Activated T-helper 17 cell treated with anti-CD3 and anti-CD28 coated beads, Interleukin-2, amount 50 U/mL, for 72 hours (primary cell): Measurements from ENCODE around the gene PLA2G2F. TPM values are rescaled to one million over a fixed set of nuclear protein-coding genes. Genes with fewer than 3 reads are reported as not detected.

Experiments
- ATAC-seq: fragments of 150-1000 bp; cut with Tn5 transposase; replicated peaks from 2 replicates; pipeline ENCODE4 v1.10.0; 2021; ENCODE audit warnings: mild to moderate bottlenecking, moderate library complexity
- H3K27ac Mint-ChIP-seq: one replicate; pipeline ENCODE4 v1.8.0; 2022; ENCODE audit warnings: mixed read lengths
- H3K27me3 Mint-ChIP-seq: one replicate; pipeline ENCODE4 v1.8.0; 2022; ENCODE audit warnings: mixed read lengths
- H3K36me3 Mint-ChIP-seq: one replicate; pipeline ENCODE4 v1.8.0; 2022; ENCODE audit warnings: low read depth, mild to moderate bottlenecking, mixed read lengths
- H3K4me1 Mint-ChIP-seq: one replicate; pipeline ENCODE4 v1.8.0; 2022; ENCODE audit warnings: mixed read lengths
- H3K4me3 Mint-ChIP-seq: one replicate; pipeline ENCODE4 v1.8.0; 2022; ENCODE audit warnings: mild to moderate bottlenecking, mixed read lengths
- H3K9me3 Mint-ChIP-seq: one replicate; pipeline ENCODE4 v1.8.0; 2022; ENCODE audit warnings: mixed read lengths
- total RNA-seq, 2 donors: library from RNA; stranded (reverse); gene quantifications; one replicate each; pipeline ENCODE4 v1.2.3, GENCODE V29; 2022

The PLA2G2F gene
- total RNA-seq, 2 donors from 2014 or later: not detected

DNA sequence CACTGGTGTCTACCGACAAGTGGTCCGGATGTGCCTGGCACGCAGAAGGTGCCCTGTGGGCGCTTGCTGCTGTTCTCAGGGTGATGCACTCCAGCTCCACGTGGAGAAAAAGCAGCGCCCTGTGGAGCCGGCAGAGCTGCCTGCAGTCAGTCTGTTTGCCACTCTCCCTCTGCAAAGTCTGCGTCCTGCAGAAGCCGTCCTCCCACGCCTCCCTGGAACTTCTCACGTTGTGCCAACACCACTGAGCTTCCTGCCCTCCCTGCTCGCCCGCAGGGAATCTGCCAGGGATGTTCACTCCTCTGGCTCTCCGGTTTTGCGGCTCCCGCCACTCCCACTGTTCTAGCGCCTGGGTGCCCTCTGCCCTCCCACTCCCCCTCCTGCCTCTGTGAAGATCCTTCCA is 26.9 kb downstream of the PLA2G2F start:
- no peaks in the 10 kb centered on the region for H3K4me1 Mint-ChIP-seq
- ATAC-seq: no peak
- H3K4me3 Mint-ChIP-seq: no peak overlapping the region
- H3K27ac Mint-ChIP-seq: no peak overlapping the region
- no peaks in the 10 kb centered on the region for H3K36me3 Mint-ChIP-seq
- peaks cover 15% of the 10 kb centered on the region for H3K9me3 Mint-ChIP-seq
- peaks cover 6% of the 10 kb centered on the region for H3K27me3 Mint-ChIP-seq

DNA sequence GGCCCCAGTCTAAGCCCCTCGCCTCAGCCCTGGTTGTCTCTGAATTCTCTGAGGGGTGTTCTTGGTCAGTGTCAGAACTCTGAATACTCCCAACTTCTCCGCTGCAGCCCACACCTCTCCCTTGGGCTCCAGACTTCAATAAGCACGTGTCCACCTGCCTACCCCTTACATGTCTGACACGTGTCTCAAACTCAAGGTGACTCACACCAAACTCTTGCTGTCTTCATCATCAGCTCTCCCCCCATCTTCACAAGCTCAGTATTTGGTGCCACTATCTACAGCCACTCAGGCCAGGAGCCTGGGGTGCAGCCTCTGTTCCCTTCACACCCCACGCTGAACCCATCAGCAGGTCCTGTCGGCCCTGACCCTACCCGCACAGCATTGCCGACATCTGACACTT is 28.0 kb downstream of the PLA2G2F start:
- no peak overlapping the region for H3K27ac Mint-ChIP-seq
- H3K9me3 Mint-ChIP-seq: peaks cover 15% of the 10 kb centered on the region
- ATAC-seq: no peak
- H3K27me3 Mint-ChIP-seq: peaks cover 6% of the 10 kb centered on the region
- H3K4me3 Mint-ChIP-seq: no peak overlapping the region
- peaks cover under 1% of the 10 kb centered on the region for H3K4me1 Mint-ChIP-seq
- no peaks in the 10 kb centered on the region for H3K36me3 Mint-ChIP-seq

DNA sequence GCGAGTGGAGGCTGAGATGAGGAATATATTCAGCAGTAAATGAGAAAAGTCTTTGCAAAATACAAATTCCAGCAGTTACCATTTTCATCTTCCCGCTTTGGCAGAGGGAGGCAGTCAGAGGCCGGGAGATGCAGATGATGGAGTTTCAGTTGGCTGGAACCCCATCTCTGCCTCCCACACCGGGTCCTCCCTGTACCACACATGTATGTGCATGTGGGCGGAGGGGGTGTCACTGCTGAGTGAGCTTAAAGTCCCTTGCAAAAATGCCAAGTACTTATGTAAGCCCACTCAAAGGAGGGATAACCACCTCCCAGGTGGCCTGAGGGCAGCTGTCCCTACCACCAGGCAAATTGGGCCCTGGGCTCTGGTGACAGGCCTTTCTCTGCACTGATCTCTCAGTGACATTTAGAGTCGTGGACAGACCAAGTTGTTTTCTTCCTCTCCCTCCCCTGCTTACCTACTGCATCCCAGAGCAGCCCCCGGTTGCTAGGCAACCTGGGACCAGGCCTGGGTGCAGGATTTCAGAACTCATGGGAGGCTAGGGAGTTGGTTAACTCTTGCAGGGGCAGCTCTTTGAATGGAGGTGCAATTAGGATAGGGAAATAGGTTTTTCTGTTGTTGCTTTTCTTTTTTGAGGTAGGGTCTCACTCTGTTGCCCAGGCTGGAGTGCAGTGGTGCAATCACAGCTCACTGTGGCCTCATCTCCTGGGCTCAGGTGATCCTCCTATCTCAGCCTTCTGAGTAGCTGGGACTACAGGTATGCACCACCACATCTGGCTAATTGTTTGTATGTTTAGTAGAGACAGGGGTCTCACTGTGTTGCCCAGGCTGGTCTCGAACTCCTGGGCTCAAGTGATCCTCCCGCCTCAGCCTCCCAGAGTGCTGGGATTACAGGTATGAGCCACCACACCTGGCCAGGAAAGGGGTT is 29.7 kb downstream of the PLA2G2F start:
- H3K27ac Mint-ChIP-seq: no peak overlapping the region
- H3K27me3 Mint-ChIP-seq: peaks cover 6% of the 10 kb centered on the region
- ATAC-seq: no peak
- H3K9me3 Mint-ChIP-seq: peaks cover 9% of the 10 kb centered on the region
- H3K4me1 Mint-ChIP-seq: peaks cover 6% of the 10 kb centered on the region
- H3K4me3 Mint-ChIP-seq: no peak overlapping the region
- H3K36me3 Mint-ChIP-seq: no peaks in the 10 kb centered on the region

DNA sequence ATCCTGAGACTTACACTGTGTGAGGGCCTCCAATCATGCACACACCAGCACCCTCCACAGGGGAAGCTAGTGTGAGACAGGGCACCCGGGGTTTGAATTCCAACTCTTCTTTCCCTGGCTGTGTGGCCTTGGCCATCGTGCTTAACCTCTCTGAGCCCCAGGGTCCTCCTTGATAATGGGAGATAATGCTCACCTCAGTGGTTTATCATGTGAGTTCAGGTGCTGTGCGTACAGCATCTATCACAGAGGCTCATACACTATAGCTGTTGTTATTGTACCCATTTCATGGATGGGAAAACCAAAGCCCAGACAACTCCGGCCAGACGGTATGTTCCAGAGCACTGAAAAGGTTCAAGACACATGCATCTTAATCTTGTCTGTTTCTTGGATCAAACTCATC is 30.8 kb downstream of the PLA2G2F start:
- ATAC-seq: no peak
- no peaks in the 10 kb centered on the region for H3K36me3 Mint-ChIP-seq
- H3K4me3 Mint-ChIP-seq: no peak overlapping the region
- H3K4me1 Mint-ChIP-seq: peaks cover 8% of the 10 kb centered on the region
- H3K27me3 Mint-ChIP-seq: peaks cover 6% of the 10 kb centered on the region
- H3K9me3 Mint-ChIP-seq: peaks cover 5% of the 10 kb centered on the region
- no peak overlapping the region for H3K27ac Mint-ChIP-seq

DNA sequence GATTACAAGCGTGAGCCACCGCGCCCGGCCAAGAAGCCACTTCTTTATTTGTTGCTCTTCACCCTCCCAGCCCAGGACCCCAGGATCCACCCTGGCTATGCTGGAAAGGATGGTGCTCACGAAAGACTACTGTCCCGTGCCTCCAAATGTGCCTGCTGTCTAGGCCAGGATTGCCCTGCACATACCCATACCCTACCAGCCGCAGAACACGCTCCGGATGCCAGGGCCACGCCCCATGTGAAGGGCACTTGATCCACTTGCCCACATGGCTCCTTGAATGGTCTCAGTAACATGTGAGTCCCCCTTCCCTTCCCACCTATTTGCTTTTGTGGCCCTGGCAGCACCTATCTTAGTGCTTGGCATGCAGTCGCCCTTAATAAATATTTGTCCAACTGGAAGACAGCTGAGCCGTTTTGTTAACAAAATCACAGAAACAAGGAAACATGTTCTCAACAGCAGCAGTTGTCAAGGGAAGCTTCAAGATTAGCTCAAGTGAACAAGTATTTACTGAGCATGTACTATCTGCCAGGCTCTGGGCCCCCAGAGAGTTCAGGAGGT is 33.0 kb downstream of the PLA2G2F start:
- Mint-ChIP-seq H3K27ac (no peak overlapping the region), H3K36me3 (no peaks in the 10 kb centered on the region), H3K4me1 (peaks cover 11% of the 10 kb centered on the region), H3K27me3 (peaks cover 3% of the 10 kb centered on the region), H3K9me3 (no peaks in the 10 kb centered on the region), H3K4me3 (no peak overlapping the region)
- no peak for ATAC-seq

DNA sequence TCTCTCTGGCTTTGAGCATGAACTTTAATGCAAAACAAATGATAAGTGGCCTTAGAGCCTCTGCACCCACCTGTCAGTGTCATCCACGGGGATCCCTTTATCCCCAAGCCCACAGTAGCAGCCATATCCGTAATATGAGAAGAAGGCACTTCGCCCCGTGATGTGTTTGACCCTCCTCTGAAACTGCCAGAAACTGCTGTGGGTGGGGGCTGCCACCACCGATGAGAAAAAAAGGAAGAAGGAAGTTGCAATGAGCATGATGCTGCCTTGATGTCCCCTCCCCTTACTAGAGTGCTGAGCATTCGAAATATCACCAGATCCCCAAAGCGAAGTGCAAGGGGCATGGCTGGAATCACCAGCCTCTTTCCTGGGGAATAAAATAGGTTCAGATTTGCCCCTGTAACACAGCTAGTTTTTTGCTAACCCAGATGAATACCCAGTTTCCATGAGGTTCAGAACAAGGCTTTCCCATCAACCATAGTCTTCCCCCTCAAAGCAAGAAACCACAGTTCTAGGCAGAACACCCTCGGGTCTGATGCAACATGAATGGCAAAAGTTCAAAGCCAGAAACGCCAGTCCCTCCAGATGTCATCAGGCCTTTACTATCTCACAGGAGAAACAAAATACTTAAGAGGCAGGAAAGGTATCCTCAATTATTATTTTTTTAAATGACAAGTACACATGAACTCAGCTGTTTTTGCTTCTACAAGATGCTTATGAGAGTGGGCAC is 36.0 kb downstream of the PLA2G2F start:
- Mint-ChIP-seq H3K27me3 (no peaks in the 10 kb centered on the region), H3K9me3 (peaks cover 8% of the 10 kb centered on the region), H3K4me1 (peaks cover 11% of the 10 kb centered on the region), H3K27ac (peak overlapping the region; percentile 22), H3K36me3 (no peaks in the 10 kb centered on the region), H3K4me3 (no peak overlapping the region)
- ATAC-seq: no peak

DNA sequence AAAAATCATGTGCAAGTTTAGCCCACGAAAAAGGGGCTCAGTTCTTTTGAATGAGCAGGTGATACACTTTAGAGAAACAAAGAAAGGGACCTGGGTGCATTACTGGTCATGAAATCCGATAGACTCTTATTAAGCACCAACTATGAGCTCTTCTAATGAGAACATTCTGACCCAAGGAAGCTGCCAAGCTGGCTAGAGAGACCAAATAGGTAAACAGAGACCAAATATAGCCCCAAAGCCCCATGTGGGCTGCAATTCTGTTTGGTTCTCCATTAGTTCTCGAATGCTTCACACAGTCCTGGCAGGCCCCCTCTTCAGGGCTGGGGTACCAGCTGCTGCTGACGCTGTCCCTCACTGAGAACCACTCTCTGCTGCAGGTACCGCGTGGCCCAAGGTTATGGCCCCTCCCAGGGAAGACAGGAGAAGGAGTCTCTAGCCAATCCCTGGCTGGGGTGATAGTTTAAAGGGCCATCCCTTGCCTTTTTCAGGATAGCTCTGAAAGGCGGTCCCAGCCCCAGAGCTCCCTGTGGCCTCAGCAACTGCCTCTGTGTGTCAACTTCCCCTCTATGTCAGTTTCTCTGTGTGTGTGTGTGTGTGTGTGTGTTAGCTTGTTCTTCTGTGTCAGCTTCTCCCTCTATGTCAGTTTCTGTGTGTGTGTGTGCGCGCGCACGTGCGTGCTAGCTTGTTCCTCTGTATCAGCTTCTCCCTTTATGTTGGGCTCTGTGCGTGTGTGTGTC is 39.7 kb downstream of the PLA2G2F start:
- no peaks in the 10 kb centered on the region for H3K27me3 Mint-ChIP-seq
- no peak for ATAC-seq
- peaks cover 9% of the 10 kb centered on the region for H3K4me1 Mint-ChIP-seq
- H3K36me3 Mint-ChIP-seq: no peaks in the 10 kb centered on the region
- H3K9me3 Mint-ChIP-seq: peaks cover 9% of the 10 kb centered on the region
- no peak overlapping the region for H3K27ac Mint-ChIP-seq
- H3K4me3 Mint-ChIP-seq: no peak overlapping the region

DNA sequence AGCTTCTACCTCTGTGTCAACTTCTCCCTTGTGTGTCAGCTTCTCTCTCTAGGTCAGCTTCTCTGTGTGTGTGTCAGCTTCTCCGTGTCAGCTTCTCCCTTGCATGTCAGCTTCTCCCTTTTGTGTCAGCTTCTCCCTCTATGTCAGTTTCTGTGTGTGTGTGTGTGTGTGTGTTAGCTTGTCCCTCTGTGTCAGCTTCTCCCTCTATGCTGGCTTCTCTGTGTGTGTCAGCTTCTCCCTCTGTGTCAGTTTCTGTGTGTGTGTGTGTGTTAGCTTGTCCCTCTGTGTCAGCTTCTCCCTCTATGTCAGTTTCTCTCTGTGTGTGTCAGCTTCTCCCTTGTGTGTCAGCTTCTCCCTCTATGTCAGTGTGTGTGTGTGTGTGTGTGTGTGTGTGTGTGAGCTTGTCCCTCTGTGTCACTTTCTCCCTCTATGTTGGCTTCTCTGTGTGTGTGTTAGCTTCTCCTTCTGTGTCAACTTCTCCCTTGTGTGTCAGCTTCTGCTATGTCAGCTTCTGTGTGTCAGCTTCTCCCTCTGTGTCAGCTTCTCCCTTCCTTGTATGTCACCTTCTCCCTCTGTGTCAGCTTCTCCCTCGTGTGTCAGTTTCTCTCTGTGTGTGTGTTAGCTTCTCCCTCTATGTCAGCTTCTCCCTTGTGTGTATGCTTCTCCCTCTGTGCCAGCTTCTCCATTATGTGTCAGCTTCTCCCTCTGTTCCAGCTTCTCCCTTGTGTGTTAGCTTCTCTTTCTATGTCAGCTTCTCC is 40.4 kb downstream of the PLA2G2F start:
- Mint-ChIP-seq H3K4me3 (no peak overlapping the region), H3K27ac (no peak overlapping the region), H3K27me3 (no peaks in the 10 kb centered on the region), H3K4me1 (peaks cover 13% of the 10 kb centered on the region), H3K36me3 (no peaks in the 10 kb centered on the region), H3K9me3 (peaks cover 9% of the 10 kb centered on the region)
- no peak for ATAC-seq

DNA sequence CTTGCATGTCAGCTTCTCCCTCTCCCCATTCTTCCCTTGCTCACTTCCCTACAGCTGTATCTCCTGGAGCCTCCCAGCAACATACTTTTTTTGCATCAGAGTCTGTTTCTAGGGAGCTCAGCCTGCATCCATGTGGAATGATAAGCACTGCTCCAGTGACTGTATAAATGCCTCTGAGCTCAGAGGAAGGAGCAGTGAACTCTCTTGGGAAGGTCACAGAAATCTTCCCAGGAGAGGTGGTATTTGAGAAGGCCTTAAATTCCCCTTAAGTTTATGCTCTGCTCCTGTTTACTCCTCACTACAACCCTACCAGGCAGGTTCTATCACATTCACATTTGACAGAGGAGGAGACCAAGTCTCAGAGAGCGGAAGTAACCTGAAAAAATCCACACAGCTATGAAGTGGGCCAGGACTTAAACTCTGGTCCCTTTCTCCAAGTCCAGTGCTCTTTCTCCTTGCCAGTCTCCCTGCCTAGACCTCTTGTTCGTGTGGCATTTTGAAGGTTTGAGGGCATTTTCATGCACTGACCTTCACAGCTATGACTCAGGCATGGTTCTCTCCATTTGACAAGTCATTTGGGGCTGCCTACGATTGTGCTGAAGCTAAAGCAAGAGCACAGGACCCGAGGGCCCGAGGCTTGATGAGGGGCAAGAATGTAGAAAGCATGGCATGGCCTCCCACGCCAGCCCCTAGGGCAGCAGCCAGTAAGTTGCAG is 41.2 kb downstream of the PLA2G2F start:
- H3K36me3 Mint-ChIP-seq: no peaks in the 10 kb centered on the region
- peaks cover 14% of the 10 kb centered on the region for H3K4me1 Mint-ChIP-seq
- H3K9me3 Mint-ChIP-seq: peaks cover 9% of the 10 kb centered on the region
- H3K27me3 Mint-ChIP-seq: no peaks in the 10 kb centered on the region
- ATAC-seq: no peak
- H3K27ac Mint-ChIP-seq: no peak overlapping the region
- H3K4me3 Mint-ChIP-seq: no peak overlapping the region

DNA sequence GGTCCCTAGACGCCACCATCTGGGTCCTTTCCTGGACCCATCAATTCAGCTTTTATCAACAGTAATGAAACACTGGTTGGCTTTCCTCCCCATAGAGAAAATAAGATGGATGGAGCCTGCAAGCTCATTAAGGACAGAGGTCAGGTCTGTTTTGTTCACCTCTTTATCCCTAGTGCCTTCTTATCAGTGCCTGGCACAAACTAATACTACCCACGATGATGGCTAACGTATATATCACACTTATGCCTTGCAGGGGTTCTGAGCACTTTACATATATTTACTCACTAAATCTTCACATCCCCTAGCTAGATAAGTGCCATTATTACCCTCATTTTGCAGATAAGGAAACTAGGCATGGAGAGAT is 41.7 kb downstream of the PLA2G2F start:
- Mint-ChIP-seq H3K4me1 (peaks cover 17% of the 10 kb centered on the region), H3K36me3 (no peaks in the 10 kb centered on the region), H3K27ac (no peak overlapping the region)

DNA sequence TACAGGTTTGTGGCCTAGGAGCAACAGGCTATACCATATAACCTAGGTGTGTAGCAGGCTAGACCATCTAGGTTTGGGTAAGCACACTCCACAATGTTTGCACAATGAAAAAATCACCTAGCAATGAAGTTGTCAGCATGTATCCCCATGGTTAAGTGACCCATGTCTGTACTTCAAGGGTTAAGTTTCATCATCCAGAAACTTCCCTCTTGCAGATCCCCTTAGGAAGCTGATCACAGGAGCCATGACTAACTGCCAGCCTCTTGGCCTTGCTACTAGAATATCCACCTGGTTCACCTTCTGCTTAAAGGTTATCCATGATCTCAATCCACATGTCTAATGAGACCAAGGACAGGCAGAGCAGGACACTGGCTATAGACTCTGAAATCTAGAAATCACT is 43.3 kb downstream of the PLA2G2F start:
- Mint-ChIP-seq H3K27me3 (no peaks in the 10 kb centered on the region), H3K4me3 (no peak overlapping the region), H3K9me3 (peaks cover 9% of the 10 kb centered on the region), H3K36me3 (no peaks in the 10 kb centered on the region), H3K27ac (no peak overlapping the region), H3K4me1 (peaks cover 27% of the 10 kb centered on the region)
- ATAC-seq: no peak

More for the DNA sequence above, 41.7 kb downstream of the PLA2G2F start:
- peaks cover 9% of the 10 kb centered on the region for H3K9me3 Mint-ChIP-seq
- ATAC-seq: no peak
- H3K4me3 Mint-ChIP-seq: no peak overlapping the region
- no peaks in the 10 kb centered on the region for H3K27me3 Mint-ChIP-seq

DNA sequence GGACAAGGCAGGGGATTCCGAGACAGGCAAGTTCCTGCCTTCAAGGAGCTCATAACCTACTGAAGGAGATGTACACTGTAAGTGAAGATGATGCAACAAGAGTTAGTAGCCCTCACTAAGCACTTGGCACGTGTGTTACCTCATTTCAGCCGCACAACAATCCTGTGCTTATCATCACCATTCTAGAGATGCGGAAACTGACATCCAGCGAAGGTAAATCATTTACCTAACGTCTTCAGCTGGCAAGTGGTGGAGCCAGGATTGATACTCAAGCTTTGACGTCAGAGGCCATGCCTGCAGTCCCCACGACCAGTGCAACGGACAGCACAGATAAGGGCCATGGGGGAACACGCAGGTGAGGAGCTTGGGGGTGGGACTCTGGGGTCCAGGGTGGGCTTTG is 43.9 kb downstream of the PLA2G2F start:
- Mint-ChIP-seq H3K27ac (no peak overlapping the region), H3K9me3 (peaks cover 9% of the 10 kb centered on the region), H3K36me3 (no peaks in the 10 kb centered on the region), H3K4me1 (peaks cover 33% of the 10 kb centered on the region), H3K4me3 (no peak overlapping the region), H3K27me3 (no peaks in the 10 kb centered on the region)
- ATAC-seq: no peak

DNA sequence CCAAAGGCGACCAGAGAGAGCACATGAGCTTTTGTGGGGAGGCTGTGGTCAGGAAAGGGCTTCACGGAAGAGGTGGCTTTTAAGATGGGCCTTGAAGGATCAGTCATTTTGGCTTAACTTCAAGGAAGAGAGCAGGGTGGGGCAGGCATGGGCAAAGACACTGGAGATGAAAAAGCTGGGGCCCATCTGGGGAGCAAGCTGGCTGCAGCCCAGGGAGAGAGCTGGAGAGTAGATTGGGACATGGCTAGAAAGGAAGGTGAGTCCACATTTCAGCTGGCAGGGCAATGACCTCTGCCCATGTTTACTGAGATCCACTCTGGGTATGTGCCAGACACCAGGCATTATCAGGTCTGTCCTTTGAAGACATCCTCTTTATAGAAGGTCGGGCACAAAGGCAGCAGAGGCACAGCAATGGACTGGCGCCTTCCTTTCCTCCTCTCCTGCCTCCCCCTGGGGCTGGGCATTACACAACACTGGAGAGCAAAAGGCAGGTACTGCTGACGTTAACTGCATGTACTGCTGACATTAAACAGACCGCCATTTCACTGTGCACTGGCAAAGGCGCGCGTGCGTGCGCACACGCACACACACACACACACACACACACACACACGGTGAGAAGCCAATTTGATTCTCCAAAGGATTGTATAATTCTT is 44.6 kb downstream of the PLA2G2F start:
- no peak overlapping the region for H3K27ac Mint-ChIP-seq

More for the DNA sequence above, 44.6 kb downstream of the PLA2G2F start:
- H3K9me3 Mint-ChIP-seq: peaks cover 9% of the 10 kb centered on the region
- H3K36me3 Mint-ChIP-seq: no peaks in the 10 kb centered on the region
- H3K4me3 Mint-ChIP-seq: peak overlapping the region; percentile 80
- no peak for ATAC-seq
- peaks cover 40% of the 10 kb centered on the region for H3K4me1 Mint-ChIP-seq
- H3K27me3 Mint-ChIP-seq: no peaks in the 10 kb centered on the region
